GM18502 (cell line): ENCODE results near the gene ARFRP1.
"Not testable (repeated sequence)": the region's sequence is repeated elsewhere in the genome, so short reads cannot be mapped to it uniquely, and the experiment has no call there.

Source experiments
- ATAC-seq: cut with Tn5 transposase; IDR thresholded peaks from one replicate; pipeline ENCODE4 v1.9.1; 2021; ENCODE audit warnings: mild to moderate bottlenecking; ENCODE audit not compliant: unreplicated experiment, poor library complexity

Gene ARFRP1

GRCh38 chr20:63680427-63680826 is 27.3 kb downstream of the ARFRP1 start:
- no peak for ATAC-seq

- ATAC-seq: no peak
Observed at GRCh38 chr20:63679799-63680305, 27.9 kb downstream of the ARFRP1 start.

- no peak for ATAC-seq
Observed at GRCh38 chr20:63678667-63679465, 28.9 kb downstream of the ARFRP1 start.

- ATAC-seq: no peak
Observed at GRCh38 chr20:63678071-63678470, 29.7 kb downstream of the ARFRP1 start.

GRCh38 chr20:63675681-63676368 is 32.0 kb downstream of the ARFRP1 start:
- no peak for ATAC-seq

- no peak for ATAC-seq
Observed at GRCh38 chr20:63673951-63674350, 33.8 kb downstream of the ARFRP1 start.

- ATAC-seq: no peak
Observed at GRCh38 chr20:63672666-63673065, 35.1 kb downstream of the ARFRP1 start.

- not testable (repeated sequence) for ATAC-seq
Observed at GRCh38 chr20:63671695-63672094, 36.1 kb downstream of the ARFRP1 start.

- ATAC-seq: no peak
Observed at GRCh38 chr20:63668351-63668750, 39.4 kb downstream of the ARFRP1 start.

GRCh38 chr20:63667858-63668257 is 39.9 kb downstream of the ARFRP1 start:
- no peak for ATAC-seq

GRCh38 chr20:63665708-63666107 is 42.1 kb downstream of the ARFRP1 start:
- ATAC-seq: no peak

- no peak for ATAC-seq
Observed at GRCh38 chr20:63664861-63665594, 42.7 kb downstream of the ARFRP1 start.

- no peak for ATAC-seq
Observed at GRCh38 chr20:63664143-63664851, 43.5 kb downstream of the ARFRP1 start.

GRCh38 chr20:63663332-63664066 is 44.3 kb downstream of the ARFRP1 start:
- ATAC-seq: no peak

GRCh38 chr20:63662813-63663189 is 45.0 kb downstream of the ARFRP1 start:
- ATAC-seq: no peak

GRCh38 chr20:63661959-63662812 is 45.6 kb downstream of the ARFRP1 start:
- ATAC-seq: no peak

- ATAC-seq: no peak
Observed at GRCh38 chr20:63661108-63661507, 46.7 kb downstream of the ARFRP1 start.

GRCh38 chr20:63660622-63661021 is 47.2 kb downstream of the ARFRP1 start:
- no peak for ATAC-seq

GRCh38 chr20:63660174-63660573 is 47.6 kb downstream of the ARFRP1 start:
- not testable (repeated sequence) for ATAC-seq
